Measurements from ENCODE around the gene TMEM198. TPM values are rescaled to one million over a fixed set of nuclear protein-coding genes. Genes with fewer than 3 reads are reported as not detected.

The TMEM198 gene
- total and polyA plus RNA-seq, 2 donors (not counting 3 experiments of a cell fraction or from before 2014, with no cell fraction given): not detected

GRCh38 chr2:219512524-219513216 lies 31.2 kb upstream of the TMEM198 start:
- no peak overlapping the region for H3K9ac ChIP-seq (replicated peaks; ENCODE audit: extremely low read depth, insufficient read depth, low read length)
- ChIA-PET POLR2A (no interaction called here), CTCF (interaction anchor here (6.6 kb wide), 1 partner anchor 17 kb away, joined by 39 read pairs; no protein-coding TSS in a partner anchor)
- H3K27me3 ChIP-seq (ENCODE audit: control insufficient read depth in 2 of 2, insufficient read depth in 2 of 2, low read length in 2 of 2): peaks cover 56 to 64% of the 10 kb centered on the region in 2 experiments
- H3K36me3 ChIP-seq (ENCODE audit: control insufficient read depth in 2 of 2, extremely low read depth in 1 of 2, insufficient read depth in 2 of 2, low read length in 2 of 2): no peaks in the 10 kb centered on the region
- no peaks in the 10 kb centered on the region for H3K9me3 ChIP-seq (replicated peaks; ENCODE audit: control insufficient read depth, insufficient read depth, low read length)
- no peak overlapping the region for H3K27ac ChIP-seq (ENCODE audit: insufficient read depth, low read depth, low read length)
- no peaks in the 10 kb centered on the region for H3K4me1 ChIP-seq (ENCODE audit: control insufficient read depth, extremely low read depth, insufficient read depth, low read length)
- H4K20me1 ChIP-seq (replicated peaks; ENCODE audit: control insufficient read depth, extremely low read depth, insufficient read depth, low read length): no peaks in the 10 kb centered on the region
- H3K4me3 ChIP-seq (replicated peaks in 1 of 3; ENCODE audit: insufficient read depth in 1 of 3, low read depth in 1 of 3, low read length in 3 of 3): no peak overlapping the region
- no peaks in the 10 kb centered on the region for H3K79me2 ChIP-seq (ENCODE audit: control insufficient read depth, insufficient read depth, low read length)
- dilution Hi-C loops (cut with MboI; ENCODE audit: extremely low pct_ligation_motif_present, low sequenced_read_pairs) (no loop called here), intact Hi-C loops (cut with micrococcal nuclease) (no loop called here)
- BruUV-seq (replicated peaks): no TSS peak
- no peak for DNase-seq (ENCODE audit: low read depth, low spot score)
- no peak overlapping the region for H2AFZ ChIP-seq (ENCODE audit: low read depth, low read length)
- no peak overlapping the region for H3K4me2 ChIP-seq (ENCODE audit: insufficient read depth, low read length)
- H3K9me1 ChIP-seq (replicated peaks; ENCODE audit: control insufficient read depth, extremely low read depth, insufficient read depth, low read length): no peaks in the 10 kb centered on the region
- no peak for FAIRE-seq
- TF ChIP-seq GATA2 (IDR thresholded peaks at IDR 0.05; ENCODE audit: insufficient read depth, insufficient read length, low read depth, low read length): no peak
- TF ChIP-seq EZH2 (IDR thresholded peaks at IDR 0.05; ENCODE audit: borderline replicate concordance, low read depth, low read length, severe bottlenecking): no peak
- TF ChIP-seq POLR2AphosphoS5 (IDR thresholded peaks at IDR 0.05; ENCODE audit: insufficient read depth, low read depth, low read length): no peak
- TF ChIP-seq, protein P1, sequence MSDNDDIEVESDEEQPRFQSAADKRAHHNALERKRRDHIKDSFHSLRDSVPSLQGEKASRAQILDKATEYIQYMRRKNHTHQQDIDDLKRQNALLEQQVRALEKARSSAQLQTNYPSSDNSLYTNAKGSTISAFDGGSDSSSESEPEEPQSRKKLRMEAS (IDR thresholded peaks at IDR 0.05; ENCODE audit: insufficient read depth, insufficient read length): no peak
- TF ChIP-seq MYC (IDR thresholded peaks at IDR 0.05; ENCODE audit: low read depth, low read length): no peak
- TF ChIP-seq JUN (IDR thresholded peaks at IDR 0.05; ENCODE audit: borderline replicate concordance, insufficient read depth, insufficient read length, low read depth): no peak
- TF ChIP-seq, protein P2, sequence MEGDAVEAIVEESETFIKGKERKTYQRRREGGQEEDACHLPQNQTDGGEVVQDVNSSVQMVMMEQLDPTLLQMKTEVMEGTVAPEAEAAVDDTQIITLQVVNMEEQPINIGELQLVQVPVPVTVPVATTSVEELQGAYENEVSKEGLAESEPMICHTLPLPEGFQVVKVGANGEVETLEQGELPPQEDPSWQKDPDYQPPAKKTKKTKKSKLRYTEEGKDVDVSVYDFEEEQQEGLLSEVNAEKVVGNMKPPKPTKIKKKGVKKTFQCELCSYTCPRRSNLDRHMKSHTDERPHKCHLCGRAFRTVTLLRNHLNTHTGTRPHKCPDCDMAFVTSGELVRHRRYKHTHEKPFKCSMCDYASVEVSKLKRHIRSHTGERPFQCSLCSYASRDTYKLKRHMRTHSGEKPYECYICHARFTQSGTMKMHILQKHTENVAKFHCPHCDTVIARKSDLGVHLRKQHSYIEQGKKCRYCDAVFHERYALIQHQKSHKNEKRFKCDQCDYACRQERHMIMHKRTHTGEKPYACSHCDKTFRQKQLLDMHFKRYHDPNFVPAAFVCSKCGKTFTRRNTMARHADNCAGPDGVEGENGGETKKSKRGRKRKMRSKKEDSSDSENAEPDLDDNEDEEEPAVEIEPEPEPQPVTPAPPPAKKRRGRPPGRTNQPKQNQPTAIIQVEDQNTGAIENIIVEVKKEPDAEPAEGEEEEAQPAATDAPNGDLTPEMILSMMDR (IDR thresholded peaks at IDR 0.05; ENCODE audit: extremely low read depth in 1 of 2, insufficient read depth in 1 of 2, low read depth in 1 of 2, low read length in 2 of 2): no peak
- TF ChIP-seq POLR2A (IDR thresholded peaks at IDR 0.05; ENCODE audit: low read depth, low read length): no peak
- TF ChIP-seq FOS (IDR thresholded peaks at IDR 0.05; ENCODE audit: borderline replicate concordance, insufficient read depth, low read length): no peak
